Umbilical cord (tissue), 2 donors: Measurements from ENCODE around the gene FZD10. TPM values are rescaled to one million over a fixed set of nuclear protein-coding genes. Genes with fewer than 3 reads are reported as not detected.

Experiments
- DNase-seq: peaks from one replicate; pipeline ENCODE4 v3.0.0-alpha.2; 2015; ENCODE audit warnings: low spot score
- total RNA-seq: library from RNA; depleted of rRNA; stranded (reverse); fragments of >200 nt; gene quantifications from one replicate; pipeline ENCODE4 v1.2.3, GENCODE V29; 2014; ENCODE audit warnings: low replicate concordance; ENCODE audit not compliant: insufficient read depth

FZD10 gene
- total RNA-seq, 1 donor from 2014 or later: 1.7 TPM

DNA sequence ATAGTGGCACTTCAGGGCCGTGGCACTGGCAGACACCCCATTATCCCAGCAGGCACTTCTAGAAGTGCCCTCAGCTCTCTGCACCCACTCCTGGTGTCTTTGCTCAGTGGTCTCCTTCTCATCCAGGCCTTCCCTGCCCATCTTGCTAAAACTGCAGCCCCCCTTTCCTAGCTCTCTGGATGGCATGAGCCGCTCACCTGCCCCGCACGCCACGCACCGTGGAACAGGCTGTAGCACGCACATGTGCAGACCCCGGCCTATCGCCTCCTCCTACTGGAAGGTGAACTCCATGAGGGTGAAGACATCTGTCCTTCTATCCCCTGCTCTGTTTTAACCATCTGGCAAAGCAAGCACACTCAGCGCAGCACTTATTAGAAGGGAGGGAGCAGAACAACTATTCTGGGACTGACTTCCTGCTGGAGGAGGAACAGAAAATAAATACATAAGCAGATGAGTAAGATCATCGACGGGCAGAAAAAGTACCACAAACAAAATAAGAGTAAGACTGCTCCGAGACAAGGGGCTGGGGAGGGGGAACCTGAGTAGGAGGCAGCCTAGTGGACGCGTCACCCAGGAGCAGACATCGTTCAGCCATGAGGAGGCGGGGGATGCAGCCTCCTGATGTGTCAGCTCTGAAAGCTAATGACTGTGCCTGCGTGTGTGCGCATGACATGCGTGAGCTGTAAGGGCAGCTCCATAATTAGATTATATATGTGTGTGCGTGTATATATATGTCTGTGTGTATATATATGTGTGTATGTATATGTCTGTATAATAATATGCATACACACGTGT lies 7.8 kb upstream of the FZD10 start:
- DNase-seq: no peak

- DNase-seq: no peak
Observed at GRCh38 chr12:130155416-130156073, 6.7 kb upstream of the FZD10 start.

DNA sequence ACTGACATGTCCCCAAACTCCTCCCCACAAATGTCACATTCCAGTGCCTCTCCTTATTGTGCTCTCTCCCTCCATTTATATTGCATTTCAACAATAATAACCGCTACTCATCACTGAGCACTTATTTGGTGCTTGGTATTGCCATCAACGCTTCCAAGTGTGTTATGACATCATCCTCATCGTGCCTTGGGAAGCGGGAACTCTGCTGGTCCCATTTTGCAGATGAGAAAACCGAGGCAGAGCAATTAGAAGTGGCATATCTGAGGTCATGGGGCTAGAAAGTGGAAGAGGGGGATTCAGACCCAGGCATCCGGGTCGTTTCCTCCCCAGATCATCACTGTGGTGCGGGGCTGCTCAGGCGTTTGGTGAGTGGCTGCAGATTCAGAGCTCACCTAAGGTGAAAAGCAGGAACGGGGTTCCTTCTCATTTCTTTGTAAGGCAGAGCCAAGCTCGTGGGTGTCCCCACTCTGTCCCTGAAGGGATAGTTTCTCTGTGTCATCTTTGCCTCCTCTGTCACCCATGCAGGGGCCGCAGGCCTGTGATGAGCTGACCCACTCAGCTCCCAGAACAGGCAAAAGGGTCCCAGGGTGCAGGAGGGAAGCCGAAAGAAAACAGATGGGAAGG lies 5.5 kb upstream of the FZD10 start:
- no peak for DNase-seq

- DNase-seq: no peak
Observed at GRCh38 chr12:130157998-130158753, 4.1 kb upstream of the FZD10 start.

DNA sequence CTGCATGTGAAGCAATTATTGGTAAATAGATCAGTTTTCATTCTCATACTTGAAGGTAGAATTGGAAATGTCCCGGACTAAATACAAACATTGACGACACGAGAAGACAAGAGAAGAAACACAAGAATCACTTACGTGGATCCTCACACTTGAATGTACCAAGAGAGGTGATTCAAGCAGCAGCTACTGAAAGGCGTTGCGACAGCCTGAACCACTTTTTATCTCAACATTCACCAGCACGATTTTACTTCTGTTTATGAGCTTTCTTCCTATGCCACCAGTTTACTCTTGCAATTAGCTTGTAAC lies 3.6 kb upstream of the FZD10 start:
- no peak for DNase-seq

- DNase-seq: no peak
Observed at GRCh38 chr12:130160306-130160705, 2.0 kb upstream of the FZD10 start.

DNA sequence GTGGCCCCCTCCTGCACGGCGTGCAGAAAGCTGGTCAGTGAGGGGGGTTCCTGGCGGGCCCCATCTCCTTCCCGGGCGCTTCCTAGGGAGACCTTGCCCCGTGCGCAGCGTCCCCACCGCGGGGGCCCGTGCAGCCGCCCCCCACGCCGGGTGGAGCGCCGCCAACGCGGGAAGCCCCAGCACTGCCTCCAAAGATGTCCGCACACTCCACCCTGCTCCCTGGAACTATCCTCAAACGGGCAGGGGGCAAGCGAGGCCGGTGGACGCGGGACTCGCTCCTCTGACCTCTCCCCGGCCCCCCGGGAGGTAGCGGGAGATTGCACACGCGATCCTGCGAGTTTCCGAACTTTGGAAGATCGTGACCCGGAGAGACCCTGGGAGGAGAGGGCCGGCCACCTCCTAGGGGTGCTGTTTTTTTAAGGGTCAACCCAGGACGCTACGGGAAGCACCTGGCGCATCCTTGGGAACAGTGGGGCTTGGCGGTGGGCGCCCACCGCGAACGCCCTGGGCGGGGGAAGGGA lies 1.5 kb upstream of the FZD10 start:
- DNase-seq: no peak

- peak; percentile 50 for DNase-seq
Observed at GRCh38 chr12:130161261-130162243, 712 bp upstream of the FZD10 start.

DNA sequence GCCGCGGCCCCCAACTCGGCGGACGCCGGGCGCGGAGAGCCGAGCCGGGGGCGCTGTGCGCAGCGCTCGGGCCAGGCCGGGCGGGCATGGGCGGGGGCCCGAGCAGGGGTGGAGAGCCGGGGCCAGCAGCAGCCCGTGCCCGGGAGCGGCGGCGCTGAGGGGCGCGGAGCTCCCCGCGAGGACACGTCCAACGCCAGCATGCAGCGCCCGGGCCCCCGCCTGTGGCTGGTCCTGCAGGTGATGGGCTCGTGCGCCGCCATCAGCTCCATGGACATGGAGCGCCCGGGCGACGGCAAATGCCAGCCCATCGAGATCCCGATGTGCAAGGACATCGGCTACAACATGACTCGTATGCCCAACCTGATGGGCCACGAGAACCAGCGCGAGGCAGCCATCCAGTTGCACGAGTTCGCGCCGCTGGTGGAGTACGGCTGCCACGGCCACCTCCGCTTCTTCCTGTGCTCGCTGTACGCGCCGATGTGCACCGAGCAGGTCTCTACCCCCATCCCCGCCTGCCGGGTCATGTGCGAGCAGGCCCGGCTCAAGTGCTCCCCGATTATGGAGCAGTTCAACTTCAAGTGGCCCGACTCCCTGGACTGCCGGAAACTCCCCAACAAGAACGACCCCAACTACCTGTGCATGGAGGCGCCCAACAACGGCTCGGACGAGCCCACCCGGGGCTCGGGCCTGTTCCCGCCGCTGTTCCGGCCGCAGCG lies 639 bp downstream of the FZD10 start:
- DNase-seq: no peak

- DNase-seq: no peak
Observed at GRCh38 chr12:130163461-130164215, 1.4 kb downstream of the FZD10 start.

- DNase-seq: no peak
Observed at GRCh38 chr12:130164216-130164542, 1.9 kb downstream of the FZD10 start.

GRCh38 chr12:130164936-130165335 lies 2.7 kb downstream of the FZD10 start:
- DNase-seq: no peak

DNA sequence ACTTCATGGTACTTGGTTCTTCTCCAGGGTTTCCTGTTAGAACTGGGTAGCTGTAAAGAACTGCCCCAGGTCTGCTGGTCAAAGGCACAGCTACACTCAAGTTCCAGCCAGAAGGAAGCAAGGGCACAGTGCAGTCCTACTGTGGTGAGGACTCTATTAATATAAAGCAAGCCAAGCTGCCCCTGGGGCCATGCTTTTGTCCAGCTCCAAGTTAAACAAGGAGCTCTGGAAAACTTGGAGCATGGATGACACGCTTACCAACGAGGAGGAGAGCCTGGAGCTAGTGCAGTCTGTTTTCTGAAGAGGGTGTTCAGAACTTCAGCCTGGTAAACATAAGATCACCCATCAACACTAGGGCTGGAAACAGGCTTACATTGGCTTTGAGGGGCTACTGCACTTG lies 4.0 kb downstream of the FZD10 start:
- DNase-seq: no peak

- DNase-seq: no peak
Observed at GRCh38 chr12:130167537-130167936, 5.3 kb downstream of the FZD10 start.

DNA sequence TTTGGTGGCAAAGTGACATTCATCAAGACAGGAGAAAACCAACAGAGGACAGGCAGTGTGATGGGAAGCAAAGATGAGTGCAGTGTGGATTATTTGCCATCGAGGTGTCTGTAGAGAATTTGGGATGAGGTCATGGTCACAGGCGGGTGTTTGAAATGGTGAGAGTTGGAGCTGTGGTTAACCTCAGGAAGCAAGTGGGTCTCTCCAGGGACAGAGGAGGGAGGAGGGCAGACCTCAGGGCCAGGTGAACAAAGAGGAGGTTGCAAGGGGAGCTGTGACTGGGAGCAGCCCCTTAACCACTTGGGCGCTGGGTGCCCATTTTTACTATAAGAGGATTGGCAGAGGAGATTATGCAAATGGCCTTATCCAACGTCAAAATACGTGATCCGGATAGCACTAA lies 7.0 kb downstream of the FZD10 start:
- no peak for DNase-seq

DNA sequence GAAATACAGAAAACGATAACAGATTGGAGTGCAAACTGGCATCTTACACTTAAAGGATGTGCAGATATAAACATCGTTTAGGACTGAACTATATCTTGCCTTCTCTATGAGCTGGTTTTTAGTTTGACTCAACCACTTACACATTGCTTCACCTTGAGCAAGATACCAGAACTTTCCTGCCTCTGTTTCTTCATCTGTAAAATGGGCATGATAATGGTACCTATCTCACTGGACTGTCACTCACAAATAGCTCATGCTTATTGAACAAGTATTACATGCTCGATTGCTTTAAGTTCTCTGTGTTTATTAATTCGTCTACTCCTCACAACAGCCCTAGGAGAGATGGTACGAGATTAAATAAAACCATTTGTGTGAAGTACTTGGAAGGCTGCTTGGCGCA lies 7.7 kb downstream of the FZD10 start:
- no peak for DNase-seq

- DNase-seq: no peak
Observed at GRCh38 chr12:130170611-130171010, 8.3 kb downstream of the FZD10 start.

DNA sequence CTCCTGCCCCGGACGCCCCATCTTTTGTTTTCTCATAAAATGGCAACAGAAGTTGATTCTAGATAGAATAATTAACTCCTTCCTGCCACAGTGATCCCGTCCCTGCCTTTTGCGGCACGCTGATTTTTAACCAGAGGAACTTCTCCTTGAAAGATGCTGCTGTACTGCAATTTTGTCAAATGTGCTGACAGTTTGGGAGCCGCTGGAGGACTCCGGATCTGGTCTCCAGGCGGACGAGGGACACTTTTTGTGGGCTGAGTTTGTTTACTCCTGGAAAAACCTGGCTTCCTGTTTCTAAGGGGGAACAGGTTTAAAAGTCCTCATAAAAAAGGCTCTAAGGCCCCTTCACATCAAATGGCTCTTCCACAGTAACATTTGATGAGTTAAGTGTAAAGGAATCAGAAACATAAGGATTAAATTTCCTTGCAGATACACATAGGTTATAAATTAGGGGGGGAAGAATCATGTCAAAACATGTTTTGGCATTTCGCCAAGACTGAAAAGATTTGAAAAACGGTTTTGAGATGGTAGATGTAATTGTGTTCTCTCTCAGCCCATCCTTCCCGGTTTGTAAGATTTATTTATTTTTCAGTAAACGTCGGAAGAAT lies 15.5 kb downstream of the FZD10 start:
- no peak for DNase-seq

- no peak for DNase-seq
Observed at GRCh38 chr12:130178282-130178681, 16.0 kb downstream of the FZD10 start.
